H1 (cell line): ENCODE measurements around the gene LIPF. TPM values are rescaled to one million over a fixed set of nuclear protein-coding genes. Genes with fewer than 3 reads are reported as not detected.

Experiments
- CBX5 ChIP-seq: fragments of 300-800, 300-1000 bp; sonication (generic); IDR thresholded peaks from 2 replicates; pipeline ENCODE4 v1.7.1; 2016; ENCODE audit warnings: antibody characterized with exemption, low read length, low read depth
- GTF2F1 ChIP-seq: IDR thresholded peaks from 2 replicates; pipeline ENCODE4 v1.6.1; 2012; ENCODE audit warnings: low read depth, low read length, improper control_type of control experiment, borderline replicate concordance
- POLR2A ChIP-seq, 2 experiments: IDR thresholded peaks; 1 replicate in 1 of 2; 2 replicates in 1 of 2; pipeline ENCODE4 v1.6.1; 2011; ENCODE audit warnings: low read depth in 2 of 2, low read length in 2 of 2, mild to moderate bottlenecking in 2 of 2; ENCODE audit errors: control extremely low read depth in 1 of 2
- TAF1 ChIP-seq: IDR thresholded peaks from 2 replicates; pipeline ENCODE4 v1.6.1; 2011; ENCODE audit warnings: mild to moderate bottlenecking, low read depth, low read length
- polyA plus RNA-seq, 7 experiments: library from polyadenylated mRNA; depleted of rRNA in 3 of 7; stranded (reverse) in 5 of 7; unstranded in 2 of 7; fragments of >200 nt in 5 of 7; fragments of 200-250 nt in 2 of 7; gene quantifications; 1 replicate in 5 of 7; 2 replicates in 1 of 7; 4 replicates in 1 of 7; pipeline versions ENCODE4 v1.2.1 to v1.2.3, GENCODE V29; 2011 to 2013; ENCODE audit warnings: missing spikeins in 2 of 7, mixed read lengths in 2 of 7
- total RNA-seq: library from RNA; stranded (reverse); fragmentation: NEBNext Ultra II Directional; extraction: Animal tissue kit (Norgen Biotek cat#: 25700); gene quantifications from 2 replicates; pipeline ENCODE4 v1.2.1, GENCODE V29; 2021

LIPF gene
- total and polyA plus RNA-seq, 2 of the 8 experiments (the other 6 are each of a cell fraction or from before 2014, with no cell fraction given), result not detected

GRCh38 chr10:88680958-88681357, 16.7 kb downstream of the LIPF start (continued):
- no peak for TF ChIP-seq CBX5
- no peak for TF ChIP-seq GTF2F1
- no peak for TF ChIP-seq POLR2A (IDR thresholded peaks at IDR 0.05; ENCODE audit: control extremely low read depth in 1 of 2, low read depth in 2 of 2, low read length in 2 of 2)
- TF ChIP-seq TAF1, result no peak
- TF ChIP-seq, all 59 proteins: peak for 0
